ENCODE data around the gene FTO.

DNA sequence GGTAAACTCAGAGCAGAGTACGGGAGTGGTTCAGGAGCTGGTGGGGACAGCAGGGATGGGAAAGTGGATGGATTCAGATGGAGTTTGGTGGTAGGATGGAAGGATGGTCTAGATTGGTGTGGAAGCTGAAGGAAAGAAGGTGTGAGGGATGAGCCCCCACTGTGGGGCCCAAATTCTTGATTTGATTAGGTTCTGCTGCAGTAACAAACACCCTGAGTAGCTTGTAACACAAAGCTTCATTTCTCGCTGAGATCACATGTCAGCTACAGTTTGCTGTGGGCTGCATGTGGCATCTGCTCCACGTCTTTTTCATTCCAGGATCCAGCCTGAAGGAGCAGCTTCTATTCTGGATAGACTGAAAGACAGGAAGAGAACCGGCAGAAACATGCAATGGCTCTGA, 438.8 kb downstream of the FTO start:
- TF ChIP-seq, protein P1, sequence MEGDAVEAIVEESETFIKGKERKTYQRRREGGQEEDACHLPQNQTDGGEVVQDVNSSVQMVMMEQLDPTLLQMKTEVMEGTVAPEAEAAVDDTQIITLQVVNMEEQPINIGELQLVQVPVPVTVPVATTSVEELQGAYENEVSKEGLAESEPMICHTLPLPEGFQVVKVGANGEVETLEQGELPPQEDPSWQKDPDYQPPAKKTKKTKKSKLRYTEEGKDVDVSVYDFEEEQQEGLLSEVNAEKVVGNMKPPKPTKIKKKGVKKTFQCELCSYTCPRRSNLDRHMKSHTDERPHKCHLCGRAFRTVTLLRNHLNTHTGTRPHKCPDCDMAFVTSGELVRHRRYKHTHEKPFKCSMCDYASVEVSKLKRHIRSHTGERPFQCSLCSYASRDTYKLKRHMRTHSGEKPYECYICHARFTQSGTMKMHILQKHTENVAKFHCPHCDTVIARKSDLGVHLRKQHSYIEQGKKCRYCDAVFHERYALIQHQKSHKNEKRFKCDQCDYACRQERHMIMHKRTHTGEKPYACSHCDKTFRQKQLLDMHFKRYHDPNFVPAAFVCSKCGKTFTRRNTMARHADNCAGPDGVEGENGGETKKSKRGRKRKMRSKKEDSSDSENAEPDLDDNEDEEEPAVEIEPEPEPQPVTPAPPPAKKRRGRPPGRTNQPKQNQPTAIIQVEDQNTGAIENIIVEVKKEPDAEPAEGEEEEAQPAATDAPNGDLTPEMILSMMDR (conservative IDR thresholded peaks at IDR 0.05), result no peak
- no peak for TF ChIP-seq ZFX (IDR thresholded peaks at IDR 0.05)
